GM12878 (cell line): ENCODE results near the gene ACE. TPM values are rescaled to one million over a fixed set of nuclear protein-coding genes. Genes with fewer than 3 reads are reported as not detected.

Experiments used
- BRCA1 ChIP-seq: IDR thresholded peaks from 2 replicates; pipeline ENCODE4 v1.6.1; 2011; ENCODE audit warnings: low read depth, low read length, improper control_type of control experiment
- DPF2 ChIP-seq: fragments of 450-650 bp; IDR thresholded peaks from 2 replicates; pipeline ENCODE4 v1.6.1; 2017; ENCODE audit warnings: mild to moderate bottlenecking
- FOXM1 ChIP-seq: IDR thresholded peaks from 2 replicates; pipeline ENCODE4 v1.6.1; 2012; ENCODE audit warnings: low read depth, mild to moderate bottlenecking, inconsistent platforms, low read length, moderate library complexity
- HDAC2 ChIP-seq: fragments of 200-600 bp; sonication (generic); IDR thresholded peaks from 2 replicates; pipeline ENCODE4 v1.6.1; 2017
- KDM1A ChIP-seq: fragments of 200-600 bp; sonication (generic); IDR thresholded peaks from 2 replicates; pipeline ENCODE4 v1.6.1; 2016; ENCODE audit warnings: borderline replicate concordance
- MEF2B ChIP-seq: fragments of 450-650 bp; IDR thresholded peaks from 2 replicates; pipeline ENCODE4 v1.6.1; 2018; ENCODE audit warnings: mild to moderate bottlenecking, moderate library complexity; ENCODE audit not compliant: partially characterized antibody, poor library complexity, severe bottlenecking
- MTA2 ChIP-seq: fragments of 450-650 bp; IDR thresholded peaks from 2 replicates; pipeline ENCODE4 v1.6.1; 2016; ENCODE audit warnings: low read depth, mild to moderate bottlenecking, moderate library complexity
- STAT3 ChIP-seq: IDR thresholded peaks from 2 replicates; pipeline ENCODE4 v1.6.1; 2011; ENCODE audit warnings: low read depth, low read length, improper control_type of control experiment
- WRNIP1 ChIP-seq: IDR thresholded peaks from 2 replicates; pipeline ENCODE4 v1.6.1; 2011; ENCODE audit warnings: low read depth, low read length, improper control_type of control experiment, borderline replicate concordance
- polyA plus RNA-seq, 11 experiments: library from polyadenylated mRNA; depleted of rRNA in 4 of 11; unstranded in 6 of 11; stranded (reverse) in 5 of 11; fragments of >200 nt; fragmentation: Nextera tagmentation in 4 of 11; fragmentation: Illumina TruSeq in 1 of 11; extraction: Ambion mirVana in 4 of 11; extraction: Trizol in 1 of 11; gene quantifications; 1 replicate in 1 of 11; 2 replicates in 10 of 11; pipeline versions ENCODE4 v1.2.1 to v1.2.3, GENCODE V29; 2011 to 2016; ENCODE audit warnings: inconsistent platforms in 2 of 11, missing spikeins in 2 of 11, low read depth in 1 of 11
- total RNA-seq, 4 experiments: library from RNA; depleted of rRNA in 3 of 4; stranded (reverse); fragments of >200 nt in 3 of 4; fragmentation: Illumina TruSeq in 1 of 4; extraction: Trizol in 1 of 4; gene quantifications; 2 replicates each; pipeline versions ENCODE4 v1.2.1 to v1.2.3, GENCODE V29; 2013 to 2021
- TF ChIP-seq, protein P1 (sequence below): fragments of 450-650 bp; IDR thresholded peaks from 2 replicates; pipeline ENCODE4 v1.6.1; 2017; ENCODE audit warnings: mild to moderate bottlenecking, moderate library complexity
- TF ChIP-seq, protein P2 (sequence below): fragments of 450-650 bp; IDR thresholded peaks from 2 replicates; pipeline ENCODE4 v1.6.1; 2017; ENCODE audit warnings: mild to moderate bottlenecking, low read depth, inconsistent platforms; ENCODE audit not compliant: poor library complexity, severe bottlenecking
- TF ChIP-seq, protein P3 (sequence below): fragments of 450-650 bp; IDR thresholded peaks from 2 replicates; pipeline ENCODE4 v1.6.1; 2017; ENCODE audit warnings: mild to moderate bottlenecking
- TF ChIP-seq, protein P4 (sequence below): IDR thresholded peaks from 2 replicates; pipeline ENCODE4 v1.6.1; 2012; ENCODE audit warnings: low read length, inconsistent platforms
- TF ChIP-seq, protein P5 (sequence below): IDR thresholded peaks from 2 replicates; pipeline ENCODE4 v1.6.1; 2011; ENCODE audit warnings: borderline replicate concordance, low read depth, mild to moderate bottlenecking, moderate library complexity, low read length; ENCODE audit not compliant: insufficient read depth, poor library complexity, severe bottlenecking
- TF ChIP-seq, protein P6 (sequence below): IDR thresholded peaks from 2 replicates; pipeline ENCODE4 v1.6.1; 2011; ENCODE audit warnings: borderline replicate concordance, low read depth, mild to moderate bottlenecking, moderate library complexity, mixed read lengths, low read length; ENCODE audit not compliant: insufficient read depth; ENCODE audit errors: extremely low read length

The ACE gene
- total and polyA plus RNA-seq, 10 of the 15 experiments (the other 5 are each of a cell fraction or from before 2014, with no cell fraction given): 0.46 TPM; not detected in 9

DNA sequence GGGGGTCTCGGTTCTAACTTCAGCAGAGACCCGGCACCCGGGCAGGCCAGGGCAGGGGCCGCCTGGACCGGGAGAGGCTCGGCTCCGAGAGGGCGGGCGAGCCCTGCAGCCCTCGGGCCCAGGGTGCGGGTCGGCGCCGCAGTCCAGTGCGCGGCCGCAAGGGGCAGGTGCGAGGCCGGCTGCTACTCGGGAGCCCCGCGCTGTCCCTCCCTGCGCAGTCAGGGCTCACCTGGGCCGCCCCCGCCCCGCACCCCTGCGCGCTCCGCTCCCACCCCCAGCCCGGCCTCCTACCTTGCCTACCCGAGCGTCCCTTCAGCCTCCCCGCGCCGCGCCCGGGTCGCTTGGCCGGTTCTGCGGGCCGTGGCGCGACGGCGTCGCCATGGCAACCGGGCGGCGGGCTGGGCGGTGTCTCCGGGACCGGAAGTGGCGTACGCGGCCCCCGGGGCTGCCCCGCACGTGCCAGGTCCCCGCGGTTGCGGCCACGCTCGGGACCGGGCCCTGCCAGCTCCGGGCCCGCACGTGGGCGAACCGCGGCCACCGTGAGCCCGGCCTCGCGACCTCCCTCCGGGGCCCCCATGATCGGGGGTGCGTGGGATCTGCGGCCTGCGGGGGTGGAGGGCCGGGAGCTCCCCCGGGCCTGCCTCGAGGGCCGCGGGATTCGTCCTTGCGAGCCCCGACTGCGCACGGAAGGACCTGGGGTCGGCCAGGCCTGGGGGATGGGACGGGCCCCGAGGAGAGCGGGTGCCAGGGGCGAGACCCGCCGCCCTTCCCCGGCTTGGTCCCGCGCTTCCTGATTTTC lies 30.7 kb upstream of the ACE start, which contains the start of gene CYB561 (continued):
- TF ChIP-seq BRCA1: no peak
- TF ChIP-seq, protein P1, sequence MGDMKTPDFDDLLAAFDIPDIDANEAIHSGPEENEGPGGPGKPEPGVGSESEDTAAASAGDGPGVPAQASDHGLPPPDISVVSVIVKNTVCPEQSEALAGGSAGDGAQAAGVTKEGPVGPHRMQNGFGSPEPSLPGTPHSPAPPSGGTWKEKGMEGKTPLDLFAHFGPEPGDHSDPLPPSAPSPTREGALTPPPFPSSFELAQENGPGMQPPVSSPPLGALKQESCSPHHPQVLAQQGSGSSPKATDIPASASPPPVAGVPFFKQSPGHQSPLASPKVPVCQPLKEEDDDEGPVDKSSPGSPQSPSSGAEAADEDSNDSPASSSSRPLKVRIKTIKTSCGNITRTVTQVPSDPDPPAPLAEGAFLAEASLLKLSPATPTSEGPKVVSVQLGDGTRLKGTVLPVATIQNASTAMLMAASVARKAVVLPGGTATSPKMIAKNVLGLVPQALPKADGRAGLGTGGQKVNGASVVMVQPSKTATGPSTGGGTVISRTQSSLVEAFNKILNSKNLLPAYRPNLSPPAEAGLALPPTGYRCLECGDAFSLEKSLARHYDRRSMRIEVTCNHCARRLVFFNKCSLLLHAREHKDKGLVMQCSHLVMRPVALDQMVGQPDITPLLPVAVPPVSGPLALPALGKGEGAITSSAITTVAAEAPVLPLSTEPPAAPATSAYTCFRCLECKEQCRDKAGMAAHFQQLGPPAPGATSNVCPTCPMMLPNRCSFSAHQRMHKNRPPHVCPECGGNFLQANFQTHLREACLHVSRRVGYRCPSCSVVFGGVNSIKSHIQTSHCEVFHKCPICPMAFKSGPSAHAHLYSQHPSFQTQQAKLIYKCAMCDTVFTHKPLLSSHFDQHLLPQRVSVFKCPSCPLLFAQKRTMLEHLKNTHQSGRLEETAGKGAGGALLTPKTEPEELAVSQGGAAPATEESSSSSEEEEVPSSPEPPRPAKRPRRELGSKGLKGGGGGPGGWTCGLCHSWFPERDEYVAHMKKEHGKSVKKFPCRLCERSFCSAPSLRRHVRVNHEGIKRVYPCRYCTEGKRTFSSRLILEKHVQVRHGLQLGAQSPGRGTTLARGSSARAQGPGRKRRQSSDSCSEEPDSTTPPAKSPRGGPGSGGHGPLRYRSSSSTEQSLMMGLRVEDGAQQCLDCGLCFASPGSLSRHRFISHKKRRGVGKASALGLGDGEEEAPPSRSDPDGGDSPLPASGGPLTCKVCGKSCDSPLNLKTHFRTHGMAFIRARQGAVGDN: peak; percentile 93
- TF ChIP-seq, protein P2, sequence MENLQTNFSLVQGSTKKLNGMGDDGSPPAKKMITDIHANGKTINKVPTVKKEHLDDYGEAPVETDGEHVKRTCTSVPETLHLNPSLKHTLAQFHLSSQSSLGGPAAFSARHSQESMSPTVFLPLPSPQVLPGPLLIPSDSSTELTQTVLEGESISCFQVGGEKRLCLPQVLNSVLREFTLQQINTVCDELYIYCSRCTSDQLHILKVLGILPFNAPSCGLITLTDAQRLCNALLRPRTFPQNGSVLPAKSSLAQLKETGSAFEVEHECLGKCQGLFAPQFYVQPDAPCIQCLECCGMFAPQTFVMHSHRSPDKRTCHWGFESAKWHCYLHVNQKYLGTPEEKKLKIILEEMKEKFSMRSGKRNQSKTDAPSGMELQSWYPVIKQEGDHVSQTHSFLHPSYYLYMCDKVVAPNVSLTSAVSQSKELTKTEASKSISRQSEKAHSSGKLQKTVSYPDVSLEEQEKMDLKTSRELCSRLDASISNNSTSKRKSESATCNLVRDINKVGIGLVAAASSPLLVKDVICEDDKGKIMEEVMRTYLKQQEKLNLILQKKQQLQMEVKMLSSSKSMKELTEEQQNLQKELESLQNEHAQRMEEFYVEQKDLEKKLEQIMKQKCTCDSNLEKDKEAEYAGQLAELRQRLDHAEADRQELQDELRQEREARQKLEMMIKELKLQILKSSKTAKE: no peak
- TF ChIP-seq DPF2: peak; percentile 94
- TF ChIP-seq MEF2B: no peak
- TF ChIP-seq, protein P3, sequence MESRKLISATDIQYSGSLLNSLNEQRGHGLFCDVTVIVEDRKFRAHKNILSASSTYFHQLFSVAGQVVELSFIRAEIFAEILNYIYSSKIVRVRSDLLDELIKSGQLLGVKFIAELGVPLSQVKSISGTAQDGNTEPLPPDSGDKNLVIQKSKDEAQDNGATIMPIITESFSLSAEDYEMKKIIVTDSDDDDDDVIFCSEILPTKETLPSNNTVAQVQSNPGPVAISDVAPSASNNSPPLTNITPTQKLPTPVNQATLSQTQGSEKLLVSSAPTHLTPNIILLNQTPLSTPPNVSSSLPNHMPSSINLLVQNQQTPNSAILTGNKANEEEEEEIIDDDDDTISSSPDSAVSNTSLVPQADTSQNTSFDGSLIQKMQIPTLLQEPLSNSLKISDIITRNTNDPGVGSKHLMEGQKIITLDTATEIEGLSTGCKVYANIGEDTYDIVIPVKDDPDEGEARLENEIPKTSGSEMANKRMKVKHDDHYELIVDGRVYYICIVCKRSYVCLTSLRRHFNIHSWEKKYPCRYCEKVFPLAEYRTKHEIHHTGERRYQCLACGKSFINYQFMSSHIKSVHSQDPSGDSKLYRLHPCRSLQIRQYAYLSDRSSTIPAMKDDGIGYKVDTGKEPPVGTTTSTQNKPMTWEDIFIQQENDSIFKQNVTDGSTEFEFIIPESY: no peak
- no peak for TF ChIP-seq HDAC2
- TF ChIP-seq, protein P4, sequence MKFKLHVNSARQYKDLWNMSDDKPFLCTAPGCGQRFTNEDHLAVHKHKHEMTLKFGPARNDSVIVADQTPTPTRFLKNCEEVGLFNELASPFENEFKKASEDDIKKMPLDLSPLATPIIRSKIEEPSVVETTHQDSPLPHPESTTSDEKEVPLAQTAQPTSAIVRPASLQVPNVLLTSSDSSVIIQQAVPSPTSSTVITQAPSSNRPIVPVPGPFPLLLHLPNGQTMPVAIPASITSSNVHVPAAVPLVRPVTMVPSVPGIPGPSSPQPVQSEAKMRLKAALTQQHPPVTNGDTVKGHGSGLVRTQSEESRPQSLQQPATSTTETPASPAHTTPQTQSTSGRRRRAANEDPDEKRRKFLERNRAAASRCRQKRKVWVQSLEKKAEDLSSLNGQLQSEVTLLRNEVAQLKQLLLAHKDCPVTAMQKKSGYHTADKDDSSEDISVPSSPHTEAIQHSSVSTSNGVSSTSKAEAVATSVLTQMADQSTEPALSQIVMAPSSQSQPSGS: no peak
- TF ChIP-seq, protein P5, sequence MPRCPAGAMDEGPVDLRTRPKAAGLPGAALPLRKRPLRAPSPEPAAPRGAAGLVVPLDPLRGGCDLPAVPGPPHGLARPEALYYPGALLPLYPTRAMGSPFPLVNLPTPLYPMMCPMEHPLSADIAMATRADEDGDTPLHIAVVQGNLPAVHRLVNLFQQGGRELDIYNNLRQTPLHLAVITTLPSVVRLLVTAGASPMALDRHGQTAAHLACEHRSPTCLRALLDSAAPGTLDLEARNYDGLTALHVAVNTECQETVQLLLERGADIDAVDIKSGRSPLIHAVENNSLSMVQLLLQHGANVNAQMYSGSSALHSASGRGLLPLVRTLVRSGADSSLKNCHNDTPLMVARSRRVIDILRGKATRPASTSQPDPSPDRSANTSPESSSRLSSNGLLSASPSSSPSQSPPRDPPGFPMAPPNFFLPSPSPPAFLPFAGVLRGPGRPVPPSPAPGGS: no peak
- no peak for TF ChIP-seq MTA2
- TF ChIP-seq KDM1A: no peak
- TF ChIP-seq WRNIP1: no peak
- no peak for TF ChIP-seq FOXM1
- no peak for TF ChIP-seq STAT3
- TF ChIP-seq, protein P6, sequence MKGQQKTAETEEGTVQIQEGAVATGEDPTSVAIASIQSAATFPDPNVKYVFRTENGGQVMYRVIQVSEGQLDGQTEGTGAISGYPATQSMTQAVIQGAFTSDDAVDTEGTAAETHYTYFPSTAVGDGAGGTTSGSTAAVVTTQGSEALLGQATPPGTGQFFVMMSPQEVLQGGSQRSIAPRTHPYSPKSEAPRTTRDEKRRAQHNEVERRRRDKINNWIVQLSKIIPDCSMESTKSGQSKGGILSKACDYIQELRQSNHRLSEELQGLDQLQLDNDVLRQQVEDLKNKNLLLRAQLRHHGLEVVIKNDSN: no peak
